IMR-90 (cell line): Measurements from ENCODE around the gene BCAT1.
A peak's percentile ranks its signal among the peaks of the same experiment; 100 is the strongest.

ENCODE experiments used
- BHLHE40 ChIP-seq: fragments of 150-350 bp; IDR thresholded peaks from 2 replicates; pipeline ENCODE4 v1.6.1; 2016; ENCODE audit warnings: mild to moderate bottlenecking, low read depth, low read length
- CEBPB ChIP-seq: IDR thresholded peaks from 2 replicates; pipeline ENCODE4 v1.6.1; 2012; ENCODE audit warnings: low read depth, low read length, improper control_type of control experiment
- CTCF ChIP-seq: conservative IDR thresholded peaks from 2 replicates; pipeline ENCODE4 v1.5.1; 2012; ENCODE audit warnings: mild to moderate bottlenecking, low read depth, low read length, improper control_type of control experiment
- ELK1 ChIP-seq: fragments of 150-350 bp; IDR thresholded peaks from 2 replicates; pipeline ENCODE4 v1.6.1; 2016; ENCODE audit warnings: low read depth, mild to moderate bottlenecking, low read length, moderate library complexity, borderline replicate concordance
- POLR2A ChIP-seq: IDR thresholded peaks from 2 replicates; pipeline ENCODE4 v1.6.1; 2012; ENCODE audit warnings: mild to moderate bottlenecking, low read depth, low read length
- RAD21 ChIP-seq: IDR thresholded peaks from 2 replicates; pipeline ENCODE4 v1.6.1; 2012; ENCODE audit warnings: low read length, improper control_type of control experiment
- RCOR1 ChIP-seq: IDR thresholded peaks from 2 replicates; pipeline ENCODE4 v1.6.1; 2012; ENCODE audit warnings: mild to moderate bottlenecking, low read length, improper control_type of control experiment; ENCODE audit not compliant: insufficient replicate concordance

- TF ChIP-seq CTCF (peak; percentile 62), BHLHE40 (no peak), RCOR1 (no peak), CEBPB (no peak), RAD21 (peak; percentile 80), POLR2A (no peak), ELK1 (no peak)
These were observed 170.2 kb downstream of the BCAT1 start for GRCh38 chr12:24778486-24779304.
